GM10266 (cell line): ENCODE measurements around the gene CABP2.

Experiments used
- DNase-seq: peaks from one replicate; pipeline ENCODE4 v3.0.0; 2012; ENCODE audit errors: extremely low spot score
- CTCF ChIP-seq: IDR thresholded peaks from 2 replicates; pipeline ENCODE4 v1.5.1; 2012; ENCODE audit warnings: mild to moderate bottlenecking, low read depth; ENCODE audit not compliant: control insufficient read depth, insufficient read depth; ENCODE audit errors: missing control alignments

Gene CABP2

DNA sequence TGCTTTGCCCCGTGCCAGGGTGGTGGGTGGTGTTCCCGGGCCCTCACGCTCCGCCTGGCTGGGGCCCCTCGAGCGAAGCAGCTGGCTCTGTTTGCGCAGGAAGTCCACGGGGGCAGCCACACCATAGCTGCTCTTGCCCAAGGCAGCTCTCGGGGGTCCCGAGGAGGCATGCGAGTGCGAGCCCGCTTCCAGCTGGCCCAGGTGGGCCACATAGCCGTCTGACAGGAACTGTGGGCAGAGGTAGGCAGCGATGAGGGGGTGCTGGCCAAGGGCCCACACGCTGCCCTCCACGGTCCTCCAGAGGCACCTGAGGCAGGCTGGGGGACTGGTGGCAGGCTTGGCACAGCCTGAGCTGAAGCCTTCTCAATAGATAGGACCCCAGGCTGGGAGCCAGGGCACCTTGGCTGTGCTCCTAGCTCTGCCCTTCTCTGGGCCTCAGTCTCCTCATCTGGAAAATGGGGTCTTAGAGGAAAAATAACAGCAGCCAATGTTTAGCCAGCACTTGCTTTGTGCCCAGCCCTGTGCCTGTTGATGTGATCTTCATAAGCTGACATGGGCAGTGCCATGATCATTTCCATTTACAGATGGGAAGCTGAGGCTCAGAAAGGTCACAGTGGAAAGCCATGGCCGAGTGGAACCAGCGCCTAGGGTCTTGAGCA lies 31.0 kb downstream of the CABP2 start:
- TF ChIP-seq CTCF: no peak
- no peak for DNase-seq

DNA sequence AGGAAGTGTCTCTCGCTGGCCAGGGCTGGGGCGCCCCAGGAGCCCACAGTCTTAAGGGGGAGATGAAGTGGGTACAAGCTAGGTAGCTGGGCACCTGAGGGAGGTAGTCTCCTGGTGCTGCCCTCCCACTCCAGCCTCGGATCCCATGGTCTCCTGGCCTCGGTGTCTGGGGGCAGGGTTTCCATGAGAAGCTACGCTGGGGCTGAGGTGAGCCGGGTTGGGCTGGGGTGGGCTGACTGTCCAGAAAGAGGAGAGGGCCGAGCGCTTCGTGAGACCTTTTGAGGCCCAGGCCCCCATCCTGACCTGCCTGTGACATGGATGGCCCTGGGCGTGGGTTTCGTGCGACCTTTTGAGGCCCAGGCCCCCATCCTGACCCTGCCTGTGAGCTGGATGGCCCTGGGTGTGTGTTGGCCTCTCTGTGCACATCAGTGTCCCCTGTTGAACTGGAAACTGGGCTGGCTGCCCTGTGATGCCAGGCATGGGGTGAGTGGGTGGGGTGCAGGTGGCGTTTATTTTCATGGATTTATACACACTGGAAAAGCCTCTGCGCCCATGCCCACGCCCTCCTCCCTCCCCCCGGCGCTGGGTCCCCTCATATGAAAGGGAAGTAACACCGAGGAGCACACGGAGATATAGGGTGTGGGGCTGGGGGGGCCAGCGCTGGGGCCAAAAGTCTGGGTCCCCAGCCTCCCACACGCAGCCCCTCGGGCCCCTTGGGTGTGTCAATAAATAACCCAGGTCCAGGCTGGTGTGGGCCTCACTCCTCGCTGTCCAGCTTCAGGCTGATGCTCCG lies 31.8 kb downstream of the CABP2 start:
- no peak for DNase-seq
- TF ChIP-seq CTCF: no peak

DNA sequence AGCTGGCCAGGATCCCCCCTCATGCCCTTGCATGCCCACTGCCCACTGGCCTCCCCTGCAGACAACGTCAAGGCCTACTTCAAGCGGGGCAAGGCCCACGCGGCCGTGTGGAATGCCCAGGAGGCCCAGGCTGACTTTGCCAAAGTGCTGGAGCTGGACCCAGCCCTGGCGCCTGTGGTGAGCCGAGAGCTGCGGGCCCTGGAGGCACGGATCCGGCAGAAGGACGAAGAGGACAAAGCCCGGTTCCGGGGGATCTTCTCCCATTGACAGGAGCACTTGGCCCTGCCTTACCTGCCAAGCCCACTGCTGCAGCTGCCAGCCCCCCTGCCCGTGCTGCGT lies 32.5 kb downstream of the CABP2 start:
- TF ChIP-seq CTCF: no peak
- DNase-seq: no peak

GRCh38 chr11:67489885-67490726 lies 33.1 kb downstream of the CABP2 start:
- TF ChIP-seq CTCF: no peak
- no peak for DNase-seq

DNA sequence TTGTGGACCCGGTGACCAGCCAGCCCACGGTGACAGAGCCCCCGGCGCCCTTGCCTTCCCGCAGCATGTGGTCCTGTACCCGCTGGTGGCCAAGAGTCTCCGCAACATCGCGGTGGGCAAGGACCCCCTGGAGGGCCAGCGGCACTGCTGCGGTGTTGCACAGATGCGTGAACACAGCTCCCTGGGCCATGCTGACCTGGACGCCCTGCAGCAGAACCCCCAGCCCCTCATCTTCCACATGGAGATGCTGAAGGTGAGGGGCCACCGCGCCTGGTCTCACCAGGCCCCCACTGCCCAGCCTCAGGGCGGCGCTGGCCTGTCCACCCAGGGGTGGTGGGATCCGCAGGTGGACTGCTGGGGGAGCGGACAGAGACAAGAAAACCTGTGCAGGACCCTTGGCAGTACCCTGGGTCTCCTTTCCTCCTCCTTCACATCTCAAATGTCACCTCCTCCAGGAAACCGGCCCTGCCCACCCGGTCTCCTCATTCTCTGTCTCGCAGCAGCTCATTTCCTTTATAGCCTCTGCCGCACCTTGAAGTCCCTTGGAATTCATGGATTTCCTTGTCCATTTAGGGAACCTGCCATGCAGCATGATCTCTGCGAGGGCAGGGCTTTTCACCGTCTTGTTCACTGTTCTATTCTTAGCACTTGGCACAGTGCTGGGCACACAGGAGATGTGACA lies 33.9 kb downstream of the CABP2 start:
- DNase-seq: no peak
- no peak for TF ChIP-seq CTCF

DNA sequence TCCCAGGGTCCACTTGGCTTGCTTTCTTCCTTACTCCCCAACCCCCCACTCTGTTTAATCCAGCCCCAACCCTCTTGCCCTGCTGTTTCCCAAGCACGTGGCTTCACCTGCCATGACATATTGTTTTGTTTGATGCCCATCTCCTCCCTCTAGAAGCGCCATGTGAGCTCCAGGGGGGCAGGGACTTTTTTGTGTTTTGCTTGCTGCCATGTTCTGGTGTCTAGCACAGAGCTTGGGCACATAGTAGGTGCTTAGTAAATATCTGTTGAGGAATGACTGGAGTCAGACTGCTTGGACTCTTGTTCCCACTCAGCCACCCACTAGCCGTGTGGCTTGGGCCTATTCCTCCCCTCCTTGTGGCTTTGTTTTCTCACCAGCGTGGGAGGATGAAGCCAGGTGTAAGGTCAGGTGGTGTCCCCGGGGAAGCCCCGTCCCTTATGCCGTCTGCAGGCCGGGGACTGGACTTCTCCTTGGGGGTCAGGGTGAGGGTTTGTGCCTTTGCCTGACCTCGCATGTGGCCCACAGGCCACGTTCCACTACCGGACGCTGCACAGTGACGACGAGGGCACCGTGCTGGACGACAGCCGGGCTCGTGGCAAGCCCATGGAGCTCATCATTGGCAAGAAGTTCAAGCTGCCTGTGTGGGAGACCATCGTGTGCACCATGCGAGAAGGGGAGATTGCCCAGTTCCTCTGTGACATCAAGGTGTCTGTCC lies 36.6 kb downstream of the CABP2 start:
- peak; percentile 84 for DNase-seq
- TF ChIP-seq CTCF: no peak

DNA sequence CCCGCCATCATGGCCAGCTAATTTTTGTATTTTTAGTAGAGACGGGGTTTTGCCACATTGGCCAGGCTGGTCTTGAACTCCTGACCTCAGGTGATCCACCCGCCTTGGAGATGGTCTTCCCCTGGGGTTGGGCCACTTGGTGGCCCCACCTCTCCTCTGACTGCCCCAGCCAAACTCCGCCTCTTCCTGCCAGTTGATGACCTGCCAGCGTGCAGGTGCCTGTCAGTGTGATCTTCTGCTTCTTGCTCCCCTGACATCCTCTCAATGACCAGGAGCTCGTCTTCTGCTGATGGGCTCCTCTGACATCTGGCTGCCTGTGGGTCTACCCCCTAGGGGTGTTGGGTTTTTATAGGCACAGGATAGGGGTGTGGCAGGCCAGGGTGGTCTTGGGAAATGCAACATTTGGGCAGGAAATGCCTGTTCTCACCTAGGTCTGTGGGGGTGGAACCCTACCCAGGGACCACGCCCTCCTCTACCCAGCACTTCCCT lies 37.3 kb downstream of the CABP2 start:
- DNase-seq: peak; percentile 73
